Lower leg skin (tissue), 4 donors: ENCODE measurements around the gene GAL3ST2. TPM values are rescaled to one million over a fixed set of nuclear protein-coding genes. Genes with fewer than 3 reads are reported as not detected.

Source experiments
- DNase-seq, 2 donors: peaks; one replicate each; pipeline ENCODE4 v3.0.0-alpha.2; 2019; ENCODE audit warnings: low spot score in 2 of 2
- H3K4me3 ChIP-seq: fragments of 200-600 bp; sonication (generic); 2 replicates; pipeline ENCODE4 v1.5.1; 2017; ENCODE audit warnings: mild to moderate bottlenecking, low read depth; ENCODE audit not compliant: poor library complexity, severe bottlenecking
- POLR2A ChIP-seq, 2 donors: fragments of 450-650 bp; IDR thresholded peaks; one replicate each; pipeline ENCODE4 v1.6.1; 2016 to 2017; ENCODE audit warnings: antibody characterized with exemption in 2 of 2, mild to moderate bottlenecking in 1 of 2, moderate library complexity in 1 of 2
- WGBS, 2 donors: methylation state at CpG; one replicate each; pipeline ENCODE4 v1.1.5; 2018; 5-methylcytosine and 5-hydroxymethylcytosine counted together
- intact Hi-C: fragments of 100-400 bp; cut with DNase I; formaldehyde crosslinking; loops from one replicate; pipeline ENCODE4 v1.15.0; 2023; ENCODE audit warnings: low total_unique reads
- total RNA-seq, 4 donors: library from RNA; depleted of rRNA; stranded (reverse); fragments of >200 nt; gene quantifications; one replicate each; pipeline ENCODE4 v1.1.0, GENCODE V29; 2016
- TF ChIP-seq, protein P1 (sequence below), 3 donors: fragments of 450-650 bp; IDR thresholded peaks; one replicate each; pipeline ENCODE4 v1.5.1; 2016; ENCODE audit warnings: antibody characterized with exemption in 3 of 3, mild to moderate bottlenecking in 3 of 3, moderate library complexity in 2 of 3

GAL3ST2 gene
- total RNA-seq, 4 donors from 2014 or later: 0.34 to 4.7 (median 0.54) TPM

DNA sequence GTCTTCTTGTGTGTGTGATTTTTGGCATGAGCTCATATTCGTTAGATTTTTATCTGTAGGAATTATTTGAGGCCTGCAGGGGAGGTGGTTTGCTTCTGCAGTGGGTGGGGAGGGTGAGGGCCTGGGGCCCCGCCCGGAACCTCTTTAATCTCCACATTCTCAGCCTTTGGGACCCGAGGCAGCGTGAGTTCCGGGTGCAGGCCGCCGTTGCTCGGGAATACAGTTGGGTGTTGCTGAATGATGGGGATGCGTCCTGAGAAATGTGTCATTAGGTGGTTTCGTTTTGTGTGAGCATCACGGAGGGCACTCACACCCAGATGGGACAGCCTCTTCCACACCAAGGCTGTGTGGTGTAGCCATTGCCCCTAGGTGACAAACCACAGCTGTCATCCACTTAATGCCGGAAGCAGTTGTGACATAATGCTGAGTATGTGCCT, 13.7 kb upstream of the GAL3ST2 start:
- TF ChIP-seq POLR2A (IDR thresholded peaks at IDR 0.05): no peak
- TF ChIP-seq, protein P1, sequence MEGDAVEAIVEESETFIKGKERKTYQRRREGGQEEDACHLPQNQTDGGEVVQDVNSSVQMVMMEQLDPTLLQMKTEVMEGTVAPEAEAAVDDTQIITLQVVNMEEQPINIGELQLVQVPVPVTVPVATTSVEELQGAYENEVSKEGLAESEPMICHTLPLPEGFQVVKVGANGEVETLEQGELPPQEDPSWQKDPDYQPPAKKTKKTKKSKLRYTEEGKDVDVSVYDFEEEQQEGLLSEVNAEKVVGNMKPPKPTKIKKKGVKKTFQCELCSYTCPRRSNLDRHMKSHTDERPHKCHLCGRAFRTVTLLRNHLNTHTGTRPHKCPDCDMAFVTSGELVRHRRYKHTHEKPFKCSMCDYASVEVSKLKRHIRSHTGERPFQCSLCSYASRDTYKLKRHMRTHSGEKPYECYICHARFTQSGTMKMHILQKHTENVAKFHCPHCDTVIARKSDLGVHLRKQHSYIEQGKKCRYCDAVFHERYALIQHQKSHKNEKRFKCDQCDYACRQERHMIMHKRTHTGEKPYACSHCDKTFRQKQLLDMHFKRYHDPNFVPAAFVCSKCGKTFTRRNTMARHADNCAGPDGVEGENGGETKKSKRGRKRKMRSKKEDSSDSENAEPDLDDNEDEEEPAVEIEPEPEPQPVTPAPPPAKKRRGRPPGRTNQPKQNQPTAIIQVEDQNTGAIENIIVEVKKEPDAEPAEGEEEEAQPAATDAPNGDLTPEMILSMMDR (IDR thresholded peaks at IDR 0.05): no peak
- intact Hi-C loops: no loop called here
- no peak overlapping the region for H3K4me3 ChIP-seq
- DNase-seq: peak in 1 of 2 donors; percentile 66
- WGBS, 2 donors: 55 to 65% methylated on average over 13 of the region's 13 CpGs

DNA sequence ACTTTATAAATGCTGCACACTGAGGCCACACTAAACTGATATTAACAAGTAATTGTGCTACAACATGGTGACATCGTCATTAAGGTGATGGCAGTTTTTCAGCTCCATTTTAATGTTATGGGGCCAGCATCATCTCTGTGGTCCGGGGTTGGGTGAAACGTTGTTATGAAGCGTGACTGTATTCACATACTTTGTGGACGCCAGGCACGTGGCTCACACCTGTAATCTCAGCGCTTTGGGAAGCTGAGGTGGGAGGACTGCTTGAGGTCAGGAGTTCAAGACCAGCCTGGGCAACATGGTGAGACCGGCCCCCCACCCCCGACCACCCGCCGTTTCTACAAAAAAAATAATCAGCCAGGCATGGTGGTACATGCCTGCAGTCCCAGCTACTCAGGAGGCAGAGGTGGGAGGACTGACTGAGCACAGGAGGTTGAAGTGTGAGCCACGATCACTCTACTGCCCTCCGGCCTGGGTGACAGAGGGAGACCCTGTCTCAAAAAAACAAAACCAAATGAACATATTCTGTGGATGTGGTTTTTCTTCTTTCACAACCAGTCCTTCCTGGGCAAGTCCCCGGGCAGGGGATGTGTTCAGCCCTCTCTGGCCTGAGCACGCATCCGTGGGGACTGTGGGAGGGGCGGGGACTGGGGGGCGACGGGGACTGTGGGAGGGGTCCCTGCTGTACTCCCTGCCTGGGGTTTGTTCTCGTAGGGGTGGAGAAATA, 12.9 kb upstream of the GAL3ST2 start:
- intact Hi-C loops: no loop called here
- TF ChIP-seq POLR2A (IDR thresholded peaks at IDR 0.05): no peak
- TF ChIP-seq, protein P1 (IDR thresholded peaks at IDR 0.05): no peak
- DNase-seq: peak in 1 of 2 donors; percentile 63
- no peak overlapping the region for H3K4me3 ChIP-seq
- 80 to 85% methylated on average over 18 to 20 of the region's 20 CpGs for WGBS, 2 donors

DNA sequence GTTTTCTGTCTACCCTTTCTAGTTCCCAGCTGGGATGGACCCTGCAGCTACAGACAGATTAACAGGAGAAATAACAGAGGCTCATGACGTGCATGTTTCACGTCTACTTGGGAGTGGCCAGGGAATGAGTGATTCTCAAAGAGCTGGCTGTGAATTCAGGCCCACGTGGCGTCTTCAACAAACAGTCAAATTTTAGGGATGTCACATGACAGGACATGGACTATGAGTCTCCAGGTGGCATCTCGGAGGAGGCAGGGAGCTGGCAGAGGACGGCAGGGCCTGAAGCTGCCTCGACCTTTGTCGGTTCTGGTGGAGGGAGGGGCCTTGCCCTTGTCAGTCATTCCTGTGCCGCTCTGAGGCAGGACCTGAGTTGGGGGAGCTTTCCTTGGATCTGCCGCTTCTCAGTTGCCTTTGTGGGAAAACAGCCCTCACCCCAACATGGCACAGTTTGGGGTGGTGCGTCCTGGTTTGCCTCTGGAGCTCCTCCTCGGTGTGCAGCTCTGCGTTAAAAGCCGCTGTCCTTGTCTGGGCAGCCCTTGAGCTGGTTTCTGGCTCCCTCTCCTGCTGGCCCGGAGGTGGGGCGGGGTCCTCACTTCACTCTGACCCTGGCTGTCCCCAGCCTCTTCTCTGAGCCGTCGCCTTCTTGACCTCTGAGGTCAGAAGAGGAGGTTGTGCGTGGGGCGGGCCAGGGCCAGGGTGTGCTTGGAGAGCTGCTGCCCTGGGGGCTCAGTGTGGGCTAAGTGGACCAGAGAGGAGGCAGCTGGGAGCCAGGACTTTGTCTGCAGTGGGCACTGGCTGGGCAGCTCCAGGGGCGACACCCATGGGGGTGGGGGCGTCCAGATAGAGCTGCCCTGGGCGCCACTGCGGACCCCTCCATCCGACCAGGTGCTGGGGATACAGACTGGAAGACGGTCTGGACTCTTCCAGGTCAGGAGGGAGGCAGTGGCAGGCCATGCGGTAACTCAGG, 12.1 kb upstream of the GAL3ST2 start:
- no peak for TF ChIP-seq POLR2A (IDR thresholded peaks at IDR 0.05)
- TF ChIP-seq, protein P1 (IDR thresholded peaks at IDR 0.05): no peak
- WGBS, 2 donors: 83 to 88% methylated on average over 22 to 26 of the region's 27 CpGs
- peak in 1 of 2 donors; percentile 78 for DNase-seq
- no peak overlapping the region for H3K4me3 ChIP-seq
- intact Hi-C loops: no loop called here

DNA sequence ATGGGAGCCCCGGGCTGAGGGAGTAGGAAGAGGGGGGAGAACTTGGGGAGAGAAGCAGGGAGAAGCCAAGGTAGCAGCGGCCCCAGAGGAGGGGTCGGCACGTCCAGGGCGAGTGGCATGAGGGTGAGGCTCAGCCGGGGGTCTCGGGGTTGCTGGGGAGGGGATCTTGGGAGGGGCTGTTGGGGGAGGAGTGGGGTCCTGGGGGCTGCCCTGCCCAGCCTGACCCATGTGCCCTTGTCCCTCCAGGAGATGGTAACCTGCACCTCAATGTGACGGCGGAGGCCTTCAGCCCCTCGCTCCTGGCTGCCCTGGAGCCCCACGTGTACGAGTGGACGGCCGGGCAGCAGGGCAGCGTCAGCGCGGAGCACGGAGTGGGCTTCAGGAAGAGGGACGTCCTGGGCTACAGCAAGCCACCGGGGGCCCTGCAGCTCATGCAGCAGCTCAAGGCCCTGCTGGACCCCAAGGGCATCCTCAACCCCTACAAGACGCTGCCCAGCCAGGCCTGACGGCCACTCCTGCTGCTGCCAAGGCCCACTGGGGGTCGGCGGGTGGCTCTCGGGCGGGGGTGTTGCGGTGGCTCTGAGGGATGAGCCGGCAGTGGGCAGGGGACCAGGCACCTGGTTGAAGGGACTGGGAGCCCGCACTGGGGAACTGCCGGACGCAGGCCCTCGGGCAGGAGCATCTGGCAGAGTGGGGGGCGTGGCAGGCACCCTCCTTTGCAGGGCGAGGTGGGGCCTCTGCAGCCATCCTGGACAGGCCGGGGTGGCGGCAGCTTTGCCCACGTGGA, 9.0 kb upstream of the GAL3ST2 start:
- peak in 1 of 2 donors; percentile 81 for DNase-seq
- intact Hi-C loops: no loop called here
- 93% methylated on average over 27 to 29 of the region's 37 CpGs for WGBS, 2 donors
- TF ChIP-seq, protein P1 (IDR thresholded peaks at IDR 0.05): no peak
- TF ChIP-seq POLR2A (IDR thresholded peaks at IDR 0.05): no peak
- no peak overlapping the region for H3K4me3 ChIP-seq

DNA sequence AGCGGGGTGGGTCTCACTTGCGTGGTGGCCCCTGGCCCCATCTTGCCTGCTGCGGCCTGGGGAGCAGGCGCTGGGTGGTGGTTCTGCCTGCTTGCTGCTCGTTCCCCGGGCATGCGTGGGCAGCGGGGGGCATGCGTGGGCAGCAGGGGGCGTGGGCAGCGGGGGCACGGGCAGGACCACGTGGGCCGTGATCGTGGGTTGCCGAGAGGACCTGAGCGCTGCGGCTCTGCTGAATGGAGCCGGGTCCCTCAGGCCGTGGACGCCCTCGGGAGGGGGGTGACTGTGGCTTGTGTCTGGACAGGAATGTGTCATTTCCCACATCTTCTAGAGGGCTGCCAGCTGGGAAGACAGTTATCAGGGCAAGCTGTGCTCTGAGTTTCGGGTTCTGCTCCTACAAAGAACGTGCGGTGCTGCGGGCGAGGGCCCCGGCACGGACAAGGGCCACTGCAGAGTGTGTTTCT, 8.3 kb upstream of the GAL3ST2 start:
- intact Hi-C loops: no loop called here
- WGBS, 2 donors: 84 to 86% methylated on average over 18 to 21 of the region's 29 CpGs
- peak in 1 of 2 donors; percentile 73 for DNase-seq
- no peak for TF ChIP-seq POLR2A (IDR thresholded peaks at IDR 0.05)
- TF ChIP-seq, protein P1 (IDR thresholded peaks at IDR 0.05): no peak
- H3K4me3 ChIP-seq: no peak overlapping the region
